Stimulated activated effector memory CD8-positive, alpha-beta T cell treated with anti-CD3 and anti-CD28 coated beads, Interleukin-12 subunit alpha, Interleukin-12 subunit beta, amount 100 ng/mL, for 72 hours (primary cell): ENCODE measurements around the gene SLC43A3.
A peak's percentile ranks its signal among the peaks of the same experiment; 100 is the strongest.

Experiments
- ATAC-seq: fragments of 150-1000 bp; cut with Tn5 transposase; 2 replicates; pipeline ENCODE4 v1.10.0; 2021
- DNase-seq, 2 donors: peaks; one replicate each; pipeline ENCODE4 v3.0.0; 2021 to 2022; ENCODE audit warnings: low spot score in 2 of 2
- H3K27ac Mint-ChIP-seq: one replicate; pipeline ENCODE4 v1.8.0; 2022; ENCODE audit warnings: mild to moderate bottlenecking, mixed read lengths
- H3K36me3 Mint-ChIP-seq: one replicate; pipeline ENCODE4 v1.8.0; 2022; ENCODE audit warnings: mild to moderate bottlenecking, mixed read lengths
- H3K4me1 Mint-ChIP-seq: one replicate; pipeline ENCODE4 v1.8.0; 2022; ENCODE audit warnings: mixed read lengths
- H3K4me3 Mint-ChIP-seq: one replicate; pipeline ENCODE4 v1.8.0; 2022; ENCODE audit warnings: mild to moderate bottlenecking, mixed read lengths
- H3K9me3 Mint-ChIP-seq: one replicate; pipeline ENCODE4 v1.8.0; 2022; ENCODE audit warnings: mixed read lengths

SLC43A3 gene

DNA sequence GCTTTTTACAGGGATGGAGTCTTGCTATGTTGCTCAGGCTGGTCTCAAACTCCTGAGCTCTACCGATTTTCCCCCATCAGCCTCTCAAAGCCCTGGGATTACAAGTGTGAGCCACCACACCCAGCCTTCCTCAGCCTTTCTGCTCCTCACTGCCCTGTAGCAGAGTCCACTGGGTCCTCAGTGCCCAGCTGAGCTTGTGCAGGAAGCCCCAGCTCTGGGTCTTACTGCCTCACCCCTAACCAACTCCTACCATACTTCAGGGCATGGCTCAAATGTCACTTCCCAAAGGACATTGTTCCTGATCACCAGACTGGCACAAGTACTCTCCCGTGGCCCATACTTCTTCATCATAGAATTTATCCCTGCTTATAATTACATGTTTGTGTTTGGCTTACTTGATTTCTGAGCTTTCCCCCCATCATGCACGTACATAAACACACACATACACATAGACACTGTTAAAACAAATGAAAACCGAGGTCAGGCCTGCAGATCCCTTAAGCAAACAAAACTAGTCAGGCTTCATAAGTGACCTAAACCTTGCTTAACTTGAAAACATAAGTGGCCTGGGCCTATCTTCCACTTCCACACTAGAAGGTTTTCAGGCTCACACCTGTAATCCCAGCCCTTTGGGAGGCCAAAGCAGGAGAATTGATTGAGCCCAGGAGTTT is 14.0 kb upstream of the SLC43A3 start:
- ATAC-seq (no peak), DNase-seq (no peak)
- no peaks in the 10 kb centered on the region for H3K4me1 Mint-ChIP-seq
- H3K36me3 Mint-ChIP-seq, result no peaks in the 10 kb centered on the region
- peak overlapping the region; percentile 39 for H3K27ac Mint-ChIP-seq
- no peaks in the 10 kb centered on the region for H3K9me3 Mint-ChIP-seq
- no peak overlapping the region for H3K4me3 Mint-ChIP-seq

DNA sequence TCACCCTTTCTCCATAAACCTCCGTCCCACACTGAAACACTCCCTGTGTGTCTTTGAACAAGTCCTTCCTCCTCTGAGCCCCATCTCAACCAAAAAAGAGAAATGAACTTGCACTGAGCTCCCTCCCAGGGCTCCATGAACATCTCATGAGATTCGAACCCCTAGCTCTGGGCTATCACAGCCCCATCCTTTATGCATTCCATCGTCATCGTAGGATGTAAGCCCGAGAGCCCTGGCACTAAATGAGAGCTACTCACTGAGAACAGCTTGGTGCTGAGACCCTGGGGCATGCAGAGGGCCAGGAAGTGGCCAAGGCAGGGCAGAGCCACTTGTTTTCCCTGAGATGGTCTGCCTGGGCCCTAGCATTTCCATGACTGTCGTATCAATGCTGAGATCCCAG is 12.9 kb upstream of the SLC43A3 start:
- no peaks in the 10 kb centered on the region for H3K36me3 Mint-ChIP-seq
- H3K9me3 Mint-ChIP-seq, result no peaks in the 10 kb centered on the region
- H3K4me3 Mint-ChIP-seq, result no peak overlapping the region
- no peaks in the 10 kb centered on the region for H3K4me1 Mint-ChIP-seq
- ATAC-seq (no peak), DNase-seq (no peak)
- no peak overlapping the region for H3K27ac Mint-ChIP-seq

DNA sequence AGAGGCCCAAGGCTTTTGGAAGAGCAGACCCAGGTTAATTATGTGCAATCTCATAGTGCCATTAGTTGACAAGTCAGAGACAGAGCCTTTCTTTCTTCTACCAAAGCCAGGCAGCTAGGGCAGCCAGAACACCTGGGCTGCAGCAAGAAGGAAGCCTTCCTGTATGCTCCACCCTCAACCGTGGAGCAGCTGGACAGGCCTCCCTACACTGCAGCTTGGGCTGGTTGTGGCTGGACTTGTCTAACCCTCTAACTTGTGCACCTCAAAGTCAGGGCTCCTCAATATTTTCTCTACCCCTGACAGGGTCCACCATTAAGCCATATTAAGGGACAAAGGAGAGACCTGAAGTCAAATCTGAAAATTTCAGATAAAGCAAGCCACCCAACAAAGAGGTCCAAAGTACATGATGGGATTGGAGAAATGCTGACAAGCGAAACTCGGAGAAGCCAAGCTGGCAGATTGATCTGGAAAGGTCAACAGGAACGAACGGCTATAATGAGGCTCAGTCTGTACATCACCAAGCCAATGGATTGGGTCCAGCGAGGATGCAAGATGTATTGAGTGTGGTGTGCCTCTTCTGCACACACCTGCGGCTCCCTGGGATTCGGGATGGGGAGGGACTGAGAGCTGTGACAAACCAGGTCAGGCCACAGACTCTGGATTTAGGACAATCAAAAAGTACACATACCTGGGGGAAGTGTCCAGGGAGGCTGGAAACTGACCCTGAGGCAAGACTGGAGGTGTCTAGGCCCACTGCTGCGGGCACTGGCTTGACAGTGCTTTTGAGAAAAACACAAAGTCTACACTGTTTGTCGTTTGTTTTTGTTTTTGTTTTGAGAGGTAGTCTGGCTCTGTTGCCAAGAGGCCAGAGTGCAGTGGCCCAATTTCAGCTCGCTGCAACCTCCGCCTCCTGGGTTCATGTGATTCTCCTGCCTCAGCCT is 11.7 kb upstream of the SLC43A3 start:
- Mint-ChIP-seq H3K9me3 (no peaks in the 10 kb centered on the region), H3K27ac (no peak overlapping the region), H3K36me3 (no peaks in the 10 kb centered on the region), H3K4me3 (no peak overlapping the region), H3K4me1 (no peaks in the 10 kb centered on the region)
- DNase-seq, result no peak
- ATAC-seq, result no peak

DNA sequence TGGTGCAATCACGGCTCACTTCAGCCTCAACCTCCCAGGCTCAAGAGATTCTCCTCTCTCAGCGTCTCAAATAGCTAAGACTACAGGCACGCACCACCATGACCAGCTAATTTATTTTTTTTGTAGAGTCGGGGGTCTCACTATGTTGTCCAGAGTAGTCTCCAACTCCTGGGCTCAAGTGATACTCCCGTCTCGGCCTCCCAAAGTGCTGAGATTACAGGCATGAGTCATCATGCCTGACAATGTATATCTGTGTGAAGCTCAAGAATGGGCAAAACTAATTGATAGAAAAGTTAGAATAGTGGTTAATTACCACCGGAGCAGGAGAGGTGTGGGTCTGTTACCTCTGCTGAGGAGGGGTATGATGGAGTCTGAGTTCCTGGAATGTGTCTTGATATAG is 9.1 kb upstream of the SLC43A3 start:
- H3K4me1 Mint-ChIP-seq, result peaks cover 19% of the 10 kb centered on the region
- H3K36me3 Mint-ChIP-seq, result no peaks in the 10 kb centered on the region
- no peak for ATAC-seq
- H3K4me3 Mint-ChIP-seq, result no peak overlapping the region
- H3K27ac Mint-ChIP-seq, result no peak overlapping the region
- no peak for DNase-seq
- no peaks in the 10 kb centered on the region for H3K9me3 Mint-ChIP-seq

DNA sequence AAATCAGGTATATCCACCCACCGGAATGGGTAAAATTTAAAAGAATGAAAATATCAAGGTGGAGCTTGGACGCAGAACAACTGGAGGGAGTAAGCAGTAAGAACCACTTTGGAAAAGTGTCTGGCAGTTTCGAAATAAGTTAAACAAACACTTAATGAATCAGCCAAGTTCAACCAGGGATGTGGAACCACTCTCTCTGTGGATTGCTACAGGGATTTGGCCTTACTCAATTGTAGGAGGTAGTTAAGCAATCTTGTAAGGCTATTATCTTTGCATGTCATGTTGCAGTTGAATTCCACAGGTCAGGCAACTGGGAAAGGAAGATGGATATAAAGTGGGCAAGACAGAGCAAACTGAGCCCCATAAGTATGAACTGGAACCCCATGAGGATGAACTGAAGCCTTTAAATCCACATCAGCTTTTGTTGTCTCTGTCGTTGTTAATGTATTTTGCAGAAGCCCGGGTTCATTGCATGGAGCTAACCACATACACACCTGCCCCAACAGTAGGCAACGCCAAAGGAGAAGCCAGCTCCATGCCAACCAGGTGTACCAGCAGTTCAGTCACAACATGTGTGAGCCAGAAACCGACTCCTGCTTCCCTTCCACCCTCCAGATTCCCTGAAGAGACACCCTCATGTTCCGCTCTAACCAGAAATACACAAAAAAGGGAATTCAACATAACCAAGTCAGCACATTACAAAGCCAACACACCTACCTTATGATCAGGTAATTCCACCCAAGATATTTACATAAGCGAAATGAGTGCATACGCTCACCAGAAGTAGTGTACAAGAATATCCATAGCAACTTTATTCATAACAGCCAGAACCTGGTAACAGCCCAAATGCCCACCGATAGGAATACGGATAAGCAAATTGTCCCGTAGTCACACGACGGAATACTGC is 8.0 kb upstream of the SLC43A3 start:
- Mint-ChIP-seq H3K36me3 (no peaks in the 10 kb centered on the region), H3K27ac (no peak overlapping the region), H3K4me1 (peaks cover 19% of the 10 kb centered on the region), H3K4me3 (no peak overlapping the region), H3K9me3 (no peaks in the 10 kb centered on the region)
- ATAC-seq (no peak), DNase-seq (no peak)

DNA sequence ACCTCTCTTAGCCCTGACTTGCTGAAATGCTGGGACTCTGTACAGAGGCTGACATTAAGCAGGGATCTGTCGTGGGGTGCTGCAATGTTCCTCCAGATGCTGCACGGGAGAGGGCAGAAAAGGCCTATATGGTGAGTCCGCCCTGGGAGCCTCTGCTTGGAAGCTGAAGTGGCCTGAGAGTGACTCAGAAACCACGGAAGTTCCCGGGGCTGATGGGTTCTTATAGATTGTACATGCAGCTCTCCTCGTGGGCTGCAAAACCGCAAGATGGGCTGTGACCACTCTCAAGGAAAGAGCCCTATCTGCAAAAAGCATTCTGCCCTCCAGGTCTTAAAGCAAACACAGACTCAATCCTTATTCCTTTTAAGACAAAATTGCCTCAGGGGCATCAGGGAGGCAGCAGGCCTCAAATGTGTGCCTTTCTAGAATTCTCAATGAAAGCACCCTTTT is 5.8 kb upstream of the SLC43A3 start:
- Mint-ChIP-seq H3K36me3 (no peaks in the 10 kb centered on the region), H3K4me3 (peak overlapping the region; percentile 44), H3K4me1 (peaks cover 22% of the 10 kb centered on the region), H3K27ac (peak overlapping the region; percentile 90), H3K9me3 (no peaks in the 10 kb centered on the region)
- DNase-seq (peak in 1 of 2 donors; percentile 10), ATAC-seq (peak; percentile 87)

DNA sequence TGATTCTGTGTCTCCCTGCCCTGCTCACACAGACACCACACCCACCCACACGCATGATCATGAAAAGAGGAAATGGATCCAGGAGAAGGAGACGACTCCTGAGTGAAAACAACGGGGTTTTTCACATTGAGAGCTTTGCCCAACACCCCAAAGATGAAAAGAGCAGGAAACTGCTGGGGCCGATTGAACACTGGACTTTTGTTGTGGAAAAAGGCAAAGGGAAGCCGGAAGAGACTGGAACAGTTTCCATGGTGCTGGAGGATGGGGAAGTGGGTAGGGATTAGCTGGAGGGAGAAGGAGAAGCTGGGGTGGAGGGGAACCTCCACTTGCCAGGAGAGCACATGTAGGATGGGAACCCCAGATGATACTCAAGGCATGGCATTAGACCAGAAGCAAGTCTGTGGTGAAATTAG is 5.2 kb upstream of the SLC43A3 start:
- no peak for DNase-seq
- H3K4me3 Mint-ChIP-seq, result peak overlapping the region; percentile 44
- H3K36me3 Mint-ChIP-seq, result peaks cover 4% of the 10 kb centered on the region
- peaks cover 28% of the 10 kb centered on the region for H3K4me1 Mint-ChIP-seq
- ATAC-seq, result no peak
- H3K9me3 Mint-ChIP-seq, result no peaks in the 10 kb centered on the region
- H3K27ac Mint-ChIP-seq, result peak overlapping the region; percentile 90

DNA sequence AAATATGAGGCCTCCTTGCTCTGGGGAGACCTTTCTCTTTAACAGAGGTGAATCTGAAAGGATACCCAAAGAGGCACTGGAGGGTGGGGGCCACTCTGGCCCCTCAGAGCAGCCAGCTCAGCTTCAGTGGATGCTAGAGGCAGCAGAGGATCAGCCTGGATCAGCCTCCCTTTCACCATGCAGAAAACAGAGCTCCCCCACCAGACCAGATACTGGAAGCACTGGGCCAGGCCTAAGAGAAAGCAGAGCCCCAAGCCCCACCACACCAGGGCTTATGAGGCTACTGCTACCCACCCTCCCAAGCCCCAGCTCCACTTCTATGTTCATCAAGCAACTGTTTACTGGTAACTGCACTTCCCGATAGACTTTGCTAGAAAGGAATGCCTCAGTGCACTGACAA is 4.0 kb upstream of the SLC43A3 start:
- Mint-ChIP-seq H3K4me1 (peaks cover 32% of the 10 kb centered on the region), H3K9me3 (no peaks in the 10 kb centered on the region), H3K36me3 (peaks cover 16% of the 10 kb centered on the region), H3K27ac (no peak overlapping the region), H3K4me3 (no peak overlapping the region)
- no peak for DNase-seq
- ATAC-seq, result no peak

DNA sequence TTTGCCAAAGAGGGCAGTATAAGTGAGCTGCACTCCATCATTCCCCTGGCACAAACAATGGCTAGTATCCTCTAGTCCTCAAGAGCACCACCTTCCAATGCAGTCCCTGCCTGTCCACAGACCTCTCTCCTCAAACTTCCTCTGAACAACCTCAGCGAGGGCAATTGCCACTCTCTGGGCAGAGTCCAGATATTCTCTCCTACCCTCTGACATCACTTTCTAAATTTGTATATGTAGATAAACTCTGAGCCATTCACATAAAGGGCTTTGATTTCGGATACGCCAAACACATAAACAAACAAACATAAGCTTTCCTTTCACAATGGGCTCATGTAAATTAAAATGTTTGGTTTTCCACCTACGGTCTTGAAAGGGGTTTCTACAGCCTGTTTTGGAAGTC is 3.0 kb upstream of the SLC43A3 start:
- no peak for ATAC-seq
- peaks cover 26% of the 10 kb centered on the region for H3K36me3 Mint-ChIP-seq
- DNase-seq, result no peak
- peaks cover 36% of the 10 kb centered on the region for H3K4me1 Mint-ChIP-seq
- H3K9me3 Mint-ChIP-seq, result no peaks in the 10 kb centered on the region
- no peak overlapping the region for H3K27ac Mint-ChIP-seq
- no peak overlapping the region for H3K4me3 Mint-ChIP-seq

DNA sequence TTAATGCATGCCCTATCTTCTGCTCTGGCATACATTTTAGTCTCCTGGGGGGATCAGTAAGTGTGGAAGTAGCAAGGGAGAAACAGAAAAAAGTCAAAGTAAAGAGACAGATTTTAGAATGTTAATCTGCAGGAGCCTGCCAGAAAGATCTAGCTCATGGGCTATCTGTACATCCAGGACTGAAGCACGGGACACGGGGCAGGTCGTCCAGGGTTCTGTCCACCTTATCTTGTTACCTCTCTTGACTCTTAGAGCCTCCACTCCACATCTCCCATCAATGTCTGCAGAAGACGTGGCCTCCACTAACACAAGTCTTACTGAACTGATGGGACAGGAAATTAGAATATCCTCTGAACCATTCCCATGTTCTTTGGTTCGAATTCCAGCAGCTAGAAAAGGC is 1.7 kb upstream of the SLC43A3 start:
- no peaks in the 10 kb centered on the region for H3K9me3 Mint-ChIP-seq
- no peak for ATAC-seq
- H3K4me3 Mint-ChIP-seq, result no peak overlapping the region
- H3K36me3 Mint-ChIP-seq, result peaks cover 39% of the 10 kb centered on the region
- no peak for DNase-seq
- H3K4me1 Mint-ChIP-seq, result peaks cover 49% of the 10 kb centered on the region
- H3K27ac Mint-ChIP-seq, result no peak overlapping the region

DNA sequence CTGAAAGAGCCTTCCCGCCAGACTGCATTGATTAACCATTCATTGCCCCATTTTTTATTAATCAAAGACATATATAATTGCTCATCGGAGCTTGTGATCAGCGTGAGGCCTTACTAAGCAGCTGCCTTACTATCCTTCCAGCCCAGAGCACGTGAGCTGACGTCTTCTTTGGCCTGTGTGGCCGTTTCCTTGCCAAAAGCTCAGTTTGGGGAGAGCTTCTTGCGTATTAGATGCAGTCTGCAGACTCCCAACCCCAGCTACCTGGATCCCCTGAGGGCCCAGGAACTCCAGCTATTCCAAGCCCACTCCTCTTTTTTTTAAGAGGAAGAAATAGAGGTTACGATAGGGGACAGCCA is 784 bp upstream of the SLC43A3 start:
- Mint-ChIP-seq H3K36me3 (peaks cover 49% of the 10 kb centered on the region), H3K27ac (peak overlapping the region; percentile 96), H3K4me1 (peaks cover 54% of the 10 kb centered on the region), H3K4me3 (peak overlapping the region; percentile 93), H3K9me3 (no peaks in the 10 kb centered on the region)
- no peak for ATAC-seq
- no peak for DNase-seq

DNA sequence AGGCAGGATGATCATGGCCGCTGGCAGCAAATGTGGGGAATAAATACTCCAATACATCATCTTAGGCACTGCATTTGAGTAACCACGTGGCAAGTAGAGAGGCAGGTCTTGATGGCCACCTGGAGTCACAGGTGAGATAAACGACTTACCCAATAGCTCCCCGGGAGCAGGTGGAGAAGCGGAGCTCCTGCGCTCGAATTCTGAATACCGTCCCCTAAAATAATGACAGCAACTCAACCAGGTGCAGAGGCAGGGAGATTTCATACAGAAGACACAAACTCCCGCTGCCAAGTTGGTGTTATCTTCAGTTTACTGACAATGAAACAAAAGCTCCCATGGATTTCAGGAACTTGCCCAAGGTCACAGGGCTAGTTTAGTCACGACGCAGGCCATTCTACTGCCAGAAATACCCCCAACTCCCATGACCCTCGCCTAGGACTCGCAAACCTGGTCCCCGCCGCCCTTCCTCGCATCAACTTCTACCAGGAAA is 437 bp downstream of the SLC43A3 start:
- no peaks in the 10 kb centered on the region for H3K9me3 Mint-ChIP-seq
- peaks cover 54% of the 10 kb centered on the region for H3K4me1 Mint-ChIP-seq
- ATAC-seq (no peak), DNase-seq (peak in 1 of 2 donors; percentile 60)
- peak overlapping the region; percentile 93 for H3K4me3 Mint-ChIP-seq
- H3K36me3 Mint-ChIP-seq, result peaks cover 61% of the 10 kb centered on the region
- peak overlapping the region; percentile 96 for H3K27ac Mint-ChIP-seq

DNA sequence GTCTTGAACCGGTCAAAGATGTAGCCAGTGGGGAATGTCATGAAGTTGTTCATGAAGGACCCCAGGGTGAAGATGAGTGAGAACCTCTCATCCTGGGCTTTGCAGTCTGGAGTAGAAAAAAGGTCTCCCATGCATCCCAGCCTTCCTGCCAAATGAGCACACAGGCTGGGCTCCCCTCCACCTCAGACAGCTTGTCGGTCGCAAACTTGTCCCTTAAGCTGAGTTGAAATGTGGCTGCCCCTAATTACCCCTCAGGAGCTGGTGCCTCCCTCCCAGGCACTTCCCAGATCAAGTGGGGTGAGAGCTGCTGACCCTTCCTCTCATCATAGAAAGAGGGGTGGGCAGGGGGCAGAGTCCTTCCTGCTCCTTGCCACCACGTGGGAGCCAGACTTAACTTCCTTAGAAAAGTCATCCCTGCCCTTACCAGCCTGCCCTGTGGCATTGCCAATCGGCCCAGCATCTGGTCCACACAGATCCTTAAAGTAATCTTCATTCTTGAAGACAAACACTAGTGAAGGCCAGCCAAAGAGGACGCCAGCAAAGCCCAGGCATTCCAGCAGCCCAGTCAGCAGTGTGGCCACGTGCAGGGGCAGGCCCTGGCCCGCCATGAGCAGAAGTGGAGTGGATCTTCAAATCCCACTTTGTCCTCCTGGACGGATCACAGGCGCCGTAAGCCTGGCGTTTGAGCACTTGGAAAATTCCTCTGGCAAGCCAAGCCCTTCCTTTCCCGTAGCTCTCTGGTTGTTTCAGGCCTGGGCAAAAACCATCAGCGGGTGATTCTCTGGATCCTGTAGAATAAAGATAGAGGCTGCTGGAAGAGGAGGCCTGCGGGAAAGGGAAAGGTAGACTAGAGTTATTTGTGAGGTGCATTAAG is 1.1 kb downstream of the SLC43A3 start:
- DNase-seq, result peak in 1 of 2 donors; percentile 60
- peak overlapping the region; percentile 93 for H3K4me3 Mint-ChIP-seq
- no peaks in the 10 kb centered on the region for H3K9me3 Mint-ChIP-seq
- peaks cover 58% of the 10 kb centered on the region for H3K4me1 Mint-ChIP-seq
- H3K36me3 Mint-ChIP-seq, result peaks cover 68% of the 10 kb centered on the region
- H3K27ac Mint-ChIP-seq, result peak overlapping the region; percentile 96
- no peak for ATAC-seq
